K562 (cell line): ENCODE data around the gene IKZF4. TPM values are rescaled to one million over a fixed set of nuclear protein-coding genes. Genes with fewer than 3 reads are reported as not detected.

Experiments
- BRCA1 ChIP-seq, 2 experiments: fragments of 450-650 bp in 1 of 2; sonication (generic) in 1 of 2; formaldehyde crosslinking in 1 of 2; IDR thresholded peaks; 2 replicates each; pipeline versions ENCODE4 v1.5.0 to v1.6.1; 2017 to 2020; ENCODE audit warnings: mild to moderate bottlenecking in 1 of 2, missing genetic modification reagents in 1 of 2
- FOXK2 ChIP-seq, 2 experiments: fragments of 450-650 bp; IDR thresholded peaks in 1 of 2; conservative IDR thresholded peaks in 1 of 2; 2 replicates each; pipeline ENCODE4 v1.6.1; 2016; ENCODE audit warnings: low read depth in 2 of 2, mild to moderate bottlenecking in 1 of 2
- FUS ChIP-seq: fragments of 200-400 bp; formaldehyde crosslinking; optimal IDR thresholded peaks from 2 replicates; pipeline ENCODE3; 2017; ENCODE audit warnings: low read depth, low read length
- GTF2F1 ChIP-seq: IDR thresholded peaks from 2 replicates; pipeline ENCODE4 v1.6.1; 2011; ENCODE audit warnings: low read depth, low read length, improper control_type of control experiment
- KDM1A ChIP-seq, 2 experiments: fragments of 450-650 bp; IDR thresholded peaks; 2 replicates each; pipeline ENCODE4 v1.6.1; 2016; ENCODE audit warnings: mild to moderate bottlenecking in 2 of 2
- KDM4B ChIP-seq, 2 experiments: fragments of 450-650 bp in 1 of 2; sonication (generic) in 1 of 2; IDR thresholded peaks; 2 replicates each; pipeline ENCODE4 v1.6.1; 2016 to 2017; ENCODE audit warnings: borderline replicate concordance in 2 of 2, antibody characterized with exemption in 1 of 2, low read depth in 1 of 2, mild to moderate bottlenecking in 1 of 2
- KDM5B ChIP-seq: fragments of 200-600 bp; sonication (generic); IDR thresholded peaks from 2 replicates; pipeline ENCODE4 v1.6.1; 2012; ENCODE audit warnings: low read depth, mild to moderate bottlenecking, moderate library complexity, low read length, control low read depth, inconsistent platforms; ENCODE audit not compliant: insufficient replicate concordance
- MBD2 ChIP-seq: sonication (generic); IDR thresholded peaks from 2 replicates; pipeline ENCODE4 v1.6.1; 2016; ENCODE audit warnings: low read depth, borderline replicate concordance
- NFE2L1 ChIP-seq: fragments of 450-650 bp; IDR thresholded peaks from 2 replicates; pipeline ENCODE4 v1.6.1; 2016; ENCODE audit warnings: missing genetic modification characterization, low read depth, mild to moderate bottlenecking, missing compliant biosample characterization, moderate library complexity, borderline replicate concordance
- NFIC ChIP-seq: fragments of 450-650 bp; IDR thresholded peaks from 2 replicates; pipeline ENCODE4 v1.6.1; 2017; ENCODE audit warnings: mild to moderate bottlenecking, inconsistent platforms
- NFRKB ChIP-seq: fragments of 450-650 bp; IDR thresholded peaks from 2 replicates; pipeline ENCODE4 v1.6.1; 2016; ENCODE audit warnings: low read depth
- PTRF ChIP-seq: fragments of 450-650 bp; IDR thresholded peaks from 2 replicates; pipeline ENCODE4 v1.6.1; 2016; ENCODE audit warnings: mild to moderate bottlenecking, missing genetic modification characterization, missing compliant biosample characterization
- STAT5A ChIP-seq: IDR thresholded peaks from 2 replicates; pipeline ENCODE4 v1.6.1; 2012; ENCODE audit warnings: low read length, inconsistent platforms, borderline replicate concordance
- STAT5B ChIP-seq: fragments of 250-450 bp; sonication (Bioruptor Pico); IDR thresholded peaks from 2 replicates; pipeline ENCODE4 v1.8.0; 2021; ENCODE audit warnings: mild to moderate bottlenecking, inconsistent platforms
- ZNF436 ChIP-seq: fragments of 250-450, 450-650 bp; sonication (Bioruptor Pico); formaldehyde crosslinking; IDR thresholded peaks from 2 replicates; pipeline ENCODE4 v1.7.0; 2020; ENCODE audit warnings: mild to moderate bottlenecking
- ZNF589 ChIP-seq: fragments of 200-800 bp; sonication (Bioruptor generic); IDR thresholded peaks from 2 replicates; pipeline ENCODE4 v1.6.1; 2016; ENCODE audit warnings: low read depth, missing genetic modification characterization, missing compliant biosample characterization
- polyA plus RNA-seq, 8 experiments: library from polyadenylated mRNA; depleted of rRNA in 4 of 8; stranded (reverse) in 5 of 8; unstranded in 3 of 8; fragments of >200 nt; fragmentation: Nextera tagmentation in 2 of 8; fragmentation: Illumina TruSeq in 1 of 8; extraction: Ambion mirVana in 2 of 8; extraction: Trizol in 1 of 8; gene quantifications; 2 replicates each; pipeline versions ENCODE4 v1.2.1 to v1.2.3, GENCODE V29; 2011 to 2014; ENCODE audit warnings: inconsistent platforms in 1 of 8, missing spikeins in 1 of 8
- total RNA-seq, 7 experiments: library from RNA; depleted of rRNA in 6 of 7; stranded (reverse); fragments of >200 nt in 6 of 7; fragmentation: Illumina TruSeq in 2 of 7; extraction: Trizol in 2 of 7; gene quantifications; 2 replicates each; pipeline versions ENCODE4 v1.2.1 to v1.2.3, GENCODE V29; 2011 to 2021; ENCODE audit warnings: low replicate concordance in 1 of 7
- TF ChIP-seq, protein P1 (sequence below): fragments of 450-650 bp; IDR thresholded peaks from one replicate; pipeline ENCODE4 v1.6.1; 2018; ENCODE audit warnings: mild to moderate bottlenecking, moderate library complexity; ENCODE audit not compliant: partially characterized antibody
- TF ChIP-seq, protein P2 (sequence below): fragments of 250-450 bp; sonication (Bioruptor Pico); IDR thresholded peaks from 2 replicates; pipeline ENCODE4 v1.4.0; 2020; ENCODE audit warnings: borderline replicate concordance
- TF ChIP-seq, protein P3 (sequence below), 3 experiments: IDR thresholded peaks in 2 of 3; conservative IDR thresholded peaks in 1 of 3; 2 replicates each; pipeline ENCODE4 v1.5.1; 2011 to 2012; ENCODE audit warnings: low read length in 3 of 3, mild to moderate bottlenecking in 3 of 3, control low read depth in 2 of 3, improper control_type of control experiment in 1 of 3, inconsistent platforms in 1 of 3, low read depth in 1 of 3, mixed read lengths in 1 of 3, moderate library complexity in 1 of 3; ENCODE audit not compliant: insufficient read depth in 2 of 3
- TF ChIP-seq, protein P4 (sequence below): sonication (generic); formaldehyde crosslinking; IDR thresholded peaks from 2 replicates; pipeline ENCODE4 v1.8.1; 2022; ENCODE audit warnings: missing genetic modification reagents
- TF ChIP-seq, protein P5 (sequence below): fragments of 250-450 bp; sonication (Bioruptor Pico); IDR thresholded peaks from 2 replicates; pipeline ENCODE4 v1.5.0; 2021

The IKZF4 gene
- total and polyA plus RNA-seq, 9 of the 15 experiments (the other 6 are each of a cell fraction or from before 2014, with no cell fraction given), result 1.9 to 16.3 (median 3.6) TPM

DNA sequence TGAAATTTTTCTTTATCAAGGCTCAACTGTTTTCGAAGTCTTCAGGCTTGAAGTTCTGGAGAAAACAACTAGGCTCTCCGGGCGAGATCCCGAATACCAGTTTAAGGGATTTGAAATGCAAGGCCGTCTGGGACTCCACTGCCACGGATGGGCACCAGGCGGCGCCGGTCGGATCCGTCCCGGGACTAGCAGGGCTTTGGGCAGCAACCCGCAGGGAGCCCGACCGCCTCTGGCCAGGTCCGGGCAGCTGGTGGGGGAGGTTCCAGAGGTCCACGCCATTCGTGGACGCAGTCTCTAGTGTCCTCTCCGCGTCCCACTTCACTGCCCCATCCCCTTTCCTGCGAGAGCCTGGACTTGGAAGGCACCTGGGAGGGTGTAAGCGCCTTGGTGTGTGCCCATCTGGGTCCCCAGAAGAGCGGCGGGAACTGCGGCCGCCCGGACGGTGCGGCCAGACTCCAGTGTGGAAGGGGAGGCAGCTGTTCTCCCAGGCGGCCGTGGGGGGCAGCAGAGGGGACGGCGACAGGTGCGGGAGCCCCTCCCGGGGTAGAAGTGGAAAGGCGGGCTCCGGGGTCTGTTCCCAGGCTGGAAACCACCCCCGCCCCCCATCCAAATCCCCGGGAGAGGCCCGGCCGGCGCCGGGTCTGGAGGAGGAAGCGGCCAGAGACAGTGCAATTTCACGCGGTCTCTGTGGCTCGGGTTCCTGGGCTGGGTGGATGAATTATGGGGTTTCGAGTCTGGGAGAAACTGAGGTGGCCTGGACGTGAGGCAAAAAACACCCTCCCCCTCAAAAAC, 58.3 kb downstream of the IKZF4 start (continued):
- TF ChIP-seq, protein P1, sequence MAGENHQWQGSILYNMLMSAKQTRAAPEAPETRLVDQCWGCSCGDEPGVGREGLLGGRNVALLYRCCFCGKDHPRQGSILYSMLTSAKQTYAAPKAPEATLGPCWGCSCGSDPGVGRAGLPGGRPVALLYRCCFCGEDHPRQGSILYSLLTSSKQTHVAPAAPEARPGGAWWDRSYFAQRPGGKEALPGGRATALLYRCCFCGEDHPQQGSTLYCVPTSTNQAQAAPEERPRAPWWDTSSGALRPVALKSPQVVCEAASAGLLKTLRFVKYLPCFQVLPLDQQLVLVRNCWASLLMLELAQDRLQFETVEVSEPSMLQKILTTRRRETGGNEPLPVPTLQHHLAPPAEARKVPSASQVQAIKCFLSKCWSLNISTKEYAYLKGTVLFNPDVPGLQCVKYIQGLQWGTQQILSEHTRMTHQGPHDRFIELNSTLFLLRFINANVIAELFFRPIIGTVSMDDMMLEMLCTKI, result no peak
- TF ChIP-seq NFRKB (no peak), KDM4B (IDR thresholded peaks at IDR 0.05; ENCODE audit: borderline replicate concordance in 2 of 2, low read depth in 1 of 2) (no peak), FUS (no peak), MBD2 (no peak), PTRF (tag) (no peak), FOXK2 (conservative IDR thresholded peaks at IDR 0.05 in 1 of 2, IDR thresholded peaks at IDR 0.05 in 1 of 2; ENCODE audit: low read depth in 2 of 2) (no peak), NFE2L1 (tag) (no peak), STAT5B (CRISPR knock-in tag) (no peak), KDM5B (peak; percentile 5), ZNF589 (CRISPR knock-in tag) (0 out of 2 replicates have a peak, but pooled peaks have one; percentile 43), STAT5A (no peak), BRCA1 (IDR thresholded peaks at IDR 0.05) (no peak), BRCA1 (CRISPR knock-in tag; IDR thresholded peaks at IDR 0.05) (no peak), ZNF436 (no peak), NFIC (peak; percentile 48), GTF2F1 (no peak), KDM1A (IDR thresholded peaks at IDR 0.05) (no peak)
- TF ChIP-seq, protein P2, sequence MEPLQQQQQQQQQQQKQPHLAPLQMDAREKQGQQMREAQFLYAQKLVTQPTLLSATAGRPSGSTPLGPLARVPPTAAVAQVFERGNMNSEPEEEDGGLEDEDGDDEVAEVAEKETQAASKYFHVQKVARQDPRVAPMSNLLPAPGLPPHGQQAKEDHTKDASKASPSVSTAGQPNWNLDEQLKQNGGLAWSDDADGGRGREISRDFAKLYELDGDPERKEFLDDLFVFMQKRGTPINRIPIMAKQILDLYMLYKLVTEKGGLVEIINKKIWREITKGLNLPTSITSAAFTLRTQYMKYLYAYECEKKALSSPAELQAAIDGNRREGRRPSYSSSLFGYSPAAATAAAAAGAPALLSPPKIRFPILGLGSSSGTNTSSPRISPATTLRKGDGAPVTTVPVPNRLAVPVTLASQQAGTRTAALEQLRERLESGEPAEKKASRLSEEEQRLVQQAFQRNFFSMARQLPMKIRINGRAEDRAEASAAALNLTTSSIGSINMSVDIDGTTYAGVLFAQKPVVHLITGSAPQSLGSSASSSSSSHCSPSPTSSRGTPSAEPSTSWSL, result no peak
- TF ChIP-seq, protein P3, sequence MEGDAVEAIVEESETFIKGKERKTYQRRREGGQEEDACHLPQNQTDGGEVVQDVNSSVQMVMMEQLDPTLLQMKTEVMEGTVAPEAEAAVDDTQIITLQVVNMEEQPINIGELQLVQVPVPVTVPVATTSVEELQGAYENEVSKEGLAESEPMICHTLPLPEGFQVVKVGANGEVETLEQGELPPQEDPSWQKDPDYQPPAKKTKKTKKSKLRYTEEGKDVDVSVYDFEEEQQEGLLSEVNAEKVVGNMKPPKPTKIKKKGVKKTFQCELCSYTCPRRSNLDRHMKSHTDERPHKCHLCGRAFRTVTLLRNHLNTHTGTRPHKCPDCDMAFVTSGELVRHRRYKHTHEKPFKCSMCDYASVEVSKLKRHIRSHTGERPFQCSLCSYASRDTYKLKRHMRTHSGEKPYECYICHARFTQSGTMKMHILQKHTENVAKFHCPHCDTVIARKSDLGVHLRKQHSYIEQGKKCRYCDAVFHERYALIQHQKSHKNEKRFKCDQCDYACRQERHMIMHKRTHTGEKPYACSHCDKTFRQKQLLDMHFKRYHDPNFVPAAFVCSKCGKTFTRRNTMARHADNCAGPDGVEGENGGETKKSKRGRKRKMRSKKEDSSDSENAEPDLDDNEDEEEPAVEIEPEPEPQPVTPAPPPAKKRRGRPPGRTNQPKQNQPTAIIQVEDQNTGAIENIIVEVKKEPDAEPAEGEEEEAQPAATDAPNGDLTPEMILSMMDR (IDR thresholded peaks at IDR 0.05 in 2 of 3, conservative IDR thresholded peaks at IDR 0.05 in 1 of 3; ENCODE audit: insufficient read depth in 2 of 3, low read depth in 1 of 3, low read length in 3 of 3), result peak; percentile 64 to 67 (median 65)
- TF ChIP-seq, protein P4, sequence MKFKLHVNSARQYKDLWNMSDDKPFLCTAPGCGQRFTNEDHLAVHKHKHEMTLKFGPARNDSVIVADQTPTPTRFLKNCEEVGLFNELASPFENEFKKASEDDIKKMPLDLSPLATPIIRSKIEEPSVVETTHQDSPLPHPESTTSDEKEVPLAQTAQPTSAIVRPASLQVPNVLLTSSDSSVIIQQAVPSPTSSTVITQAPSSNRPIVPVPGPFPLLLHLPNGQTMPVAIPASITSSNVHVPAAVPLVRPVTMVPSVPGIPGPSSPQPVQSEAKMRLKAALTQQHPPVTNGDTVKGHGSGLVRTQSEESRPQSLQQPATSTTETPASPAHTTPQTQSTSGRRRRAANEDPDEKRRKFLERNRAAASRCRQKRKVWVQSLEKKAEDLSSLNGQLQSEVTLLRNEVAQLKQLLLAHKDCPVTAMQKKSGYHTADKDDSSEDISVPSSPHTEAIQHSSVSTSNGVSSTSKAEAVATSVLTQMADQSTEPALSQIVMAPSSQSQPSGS (CRISPR knock-in tag), result no peak
- TF ChIP-seq, protein P5, sequence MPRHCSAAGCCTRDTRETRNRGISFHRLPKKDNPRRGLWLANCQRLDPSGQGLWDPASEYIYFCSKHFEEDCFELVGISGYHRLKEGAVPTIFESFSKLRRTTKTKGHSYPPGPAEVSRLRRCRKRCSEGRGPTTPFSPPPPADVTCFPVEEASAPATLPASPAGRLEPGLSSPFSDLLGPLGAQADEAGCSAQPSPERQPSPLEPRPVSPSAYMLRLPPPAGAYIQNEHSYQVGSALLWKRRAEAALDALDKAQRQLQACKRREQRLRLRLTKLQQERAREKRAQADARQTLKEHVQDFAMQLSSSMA, result no peak
